ENCODE results near the gene SOAT2. TPM values are rescaled to one million over a fixed set of nuclear protein-coding genes. Genes with fewer than 3 reads are reported as not detected.

The SOAT2 gene, protein sequence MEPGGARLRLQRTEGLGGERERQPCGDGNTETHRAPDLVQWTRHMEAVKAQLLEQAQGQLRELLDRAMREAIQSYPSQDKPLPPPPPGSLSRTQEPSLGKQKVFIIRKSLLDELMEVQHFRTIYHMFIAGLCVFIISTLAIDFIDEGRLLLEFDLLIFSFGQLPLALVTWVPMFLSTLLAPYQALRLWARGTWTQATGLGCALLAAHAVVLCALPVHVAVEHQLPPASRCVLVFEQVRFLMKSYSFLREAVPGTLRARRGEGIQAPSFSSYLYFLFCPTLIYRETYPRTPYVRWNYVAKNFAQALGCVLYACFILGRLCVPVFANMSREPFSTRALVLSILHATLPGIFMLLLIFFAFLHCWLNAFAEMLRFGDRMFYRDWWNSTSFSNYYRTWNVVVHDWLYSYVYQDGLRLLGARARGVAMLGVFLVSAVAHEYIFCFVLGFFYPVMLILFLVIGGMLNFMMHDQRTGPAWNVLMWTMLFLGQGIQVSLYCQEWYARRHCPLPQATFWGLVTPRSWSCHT
- 1 to 10 TPM; 1.1 to 2.6 (median 1.6) TPM for polyA plus RNA-seq (ENCODE audit: insufficient read length in 4 of 4)

DNA sequence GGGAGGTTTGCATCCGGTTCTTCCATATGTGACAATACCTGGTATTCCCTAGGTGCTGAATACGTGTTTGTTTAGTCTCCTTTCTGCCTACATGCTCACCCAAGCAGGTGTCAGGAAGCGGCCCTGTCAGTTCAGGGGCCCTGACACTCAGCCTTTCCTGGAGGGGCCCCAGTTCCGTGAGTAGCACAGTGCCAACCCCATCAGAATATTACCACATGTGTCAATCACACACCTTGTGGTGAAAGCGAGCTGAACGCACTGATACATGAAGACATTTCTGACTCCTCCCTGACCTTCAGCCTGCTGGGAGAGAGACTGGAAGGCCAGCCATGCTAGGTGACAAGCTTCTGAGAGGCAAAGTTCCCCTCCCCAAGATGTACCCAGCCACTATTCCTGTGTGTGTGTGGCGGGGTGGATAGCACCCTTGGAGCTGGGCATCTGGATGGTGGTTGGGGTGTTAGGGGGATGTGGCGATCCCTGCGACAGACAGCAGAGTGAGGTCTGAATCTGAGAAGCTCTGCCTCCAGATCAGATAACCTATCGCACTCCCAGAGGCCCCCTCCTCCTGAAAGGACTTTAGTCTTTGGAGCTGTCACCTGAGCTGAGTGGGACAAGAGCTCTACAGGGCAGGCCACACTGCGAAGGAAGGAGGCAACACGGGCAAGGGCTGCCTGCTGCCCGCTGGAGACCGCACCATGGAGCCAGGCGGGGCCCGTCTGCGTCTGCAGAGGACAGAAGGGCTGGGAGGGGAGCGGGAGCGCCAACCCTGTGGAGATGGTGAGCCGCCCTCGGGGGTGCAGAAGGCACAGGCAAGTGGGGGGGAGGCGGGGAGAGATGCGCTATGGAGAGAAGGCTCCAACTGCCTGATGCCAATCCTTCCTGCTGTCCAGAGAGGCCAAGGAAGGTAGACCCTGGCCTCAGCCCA lies at the start of gene SOAT2:
SOAT2 (plus strand) TSS at position 604 of the 925 bp plus-strand sequence; CDS start at position 696, 92 bp downstream.
- no peak for DNase-seq (ENCODE audit: low read depth in 4 of 4, low spot score in 3 of 4)

DNA sequence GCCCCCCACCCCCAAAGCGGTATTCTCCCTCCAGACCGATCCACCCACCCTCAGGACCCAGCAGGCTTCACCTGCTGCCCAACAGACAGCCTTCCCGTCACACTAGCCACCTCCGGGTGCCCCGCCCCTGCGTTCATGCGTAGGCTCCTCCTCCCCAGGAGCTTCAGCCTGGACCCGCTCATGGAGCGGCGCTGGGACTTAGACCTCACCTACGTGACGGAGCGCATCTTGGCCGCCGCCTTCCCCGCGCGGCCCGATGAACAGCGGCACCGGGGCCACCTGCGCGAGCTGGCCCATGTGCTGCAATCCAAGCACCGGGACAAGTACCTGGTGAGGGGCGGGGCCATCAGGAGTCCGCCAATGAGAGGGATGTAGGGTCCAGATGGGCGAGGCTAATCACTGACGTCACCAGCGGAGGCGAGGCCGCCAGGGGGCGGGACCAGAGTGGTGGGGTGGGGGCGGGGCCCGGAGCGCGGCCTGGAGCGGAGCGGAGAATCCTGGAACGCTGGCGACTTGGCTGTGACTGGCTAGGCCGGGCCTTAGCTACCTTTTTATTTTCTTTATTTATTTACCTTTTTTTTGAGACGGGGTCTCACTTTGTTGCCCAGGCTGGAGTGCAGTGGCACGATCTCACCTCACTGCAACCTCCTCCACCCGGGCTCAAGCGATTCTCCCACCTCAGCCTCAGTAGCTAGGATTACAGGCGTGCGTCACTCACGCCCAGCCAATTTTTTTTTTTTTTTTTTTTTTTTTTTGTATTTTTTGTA lies 49.0 kb upstream of the SOAT2 start:
- peak in 2 of 4 donors; percentile 88 to 91 for DNase-seq (ENCODE audit: low read depth in 4 of 4, low spot score in 3 of 4)

DNA sequence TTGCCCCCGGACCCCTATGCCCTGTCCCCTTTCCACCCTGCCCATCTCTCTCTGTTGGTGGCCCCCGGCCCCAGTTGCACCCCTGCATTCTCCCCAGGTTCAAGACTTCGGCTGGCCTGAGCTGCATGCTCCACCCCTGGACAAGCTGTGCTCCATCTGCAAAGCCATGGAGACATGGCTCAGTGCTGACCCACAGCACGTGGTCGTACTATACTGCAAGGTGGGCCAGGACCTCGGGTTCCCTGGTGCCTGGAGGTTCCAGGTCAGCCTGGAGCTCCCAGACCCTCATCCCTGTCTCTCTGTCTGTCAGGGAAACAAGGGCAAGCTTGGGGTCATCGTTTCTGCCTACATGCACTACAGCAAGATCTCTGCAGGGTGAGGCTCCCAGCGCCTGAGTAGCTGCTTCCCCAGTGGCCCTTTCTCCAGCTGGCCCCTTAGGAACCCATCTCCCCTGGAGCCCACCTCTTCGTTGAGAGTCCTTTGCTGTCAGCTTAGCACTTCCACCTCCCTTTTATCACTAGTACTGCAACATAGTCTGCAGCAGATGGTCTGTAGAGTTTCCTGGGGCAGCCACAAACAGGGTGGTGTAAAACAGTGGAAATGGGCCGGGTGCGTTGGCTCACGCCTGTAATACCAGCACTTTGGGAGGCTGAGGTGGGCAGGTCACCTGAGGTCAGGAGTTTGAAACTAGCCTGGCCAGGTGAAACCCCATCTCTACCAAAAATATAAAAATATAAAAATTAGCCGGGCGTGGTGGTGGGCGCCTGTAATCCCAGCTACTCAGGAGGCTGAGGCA lies 47.6 kb upstream of the SOAT2 start:
- DNase-seq (ENCODE audit: low read depth in 4 of 4, low spot score in 3 of 4) = no peak

DNA sequence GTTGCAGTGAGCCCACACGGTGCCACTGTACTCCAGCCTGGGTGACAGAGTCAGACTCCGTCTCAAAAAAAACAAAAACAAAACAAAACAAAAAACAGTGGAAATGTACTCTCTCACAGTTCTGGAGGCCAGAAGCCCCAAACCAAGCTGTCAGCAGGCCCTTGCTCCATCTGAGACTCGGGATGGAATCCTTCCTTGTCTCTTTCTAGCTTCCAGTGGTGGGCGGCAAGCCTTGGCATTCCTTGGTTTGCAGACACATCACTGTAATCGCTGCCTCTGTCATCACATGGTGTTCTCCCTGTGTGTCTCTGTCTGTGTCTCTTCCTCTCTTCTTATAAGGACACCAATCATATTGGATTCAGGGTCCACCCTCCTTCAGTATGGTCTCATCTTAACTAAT lies 47.0 kb upstream of the SOAT2 start:
- DNase-seq (ENCODE audit: low read depth in 4 of 4, low spot score in 3 of 4) = no peak

DNA sequence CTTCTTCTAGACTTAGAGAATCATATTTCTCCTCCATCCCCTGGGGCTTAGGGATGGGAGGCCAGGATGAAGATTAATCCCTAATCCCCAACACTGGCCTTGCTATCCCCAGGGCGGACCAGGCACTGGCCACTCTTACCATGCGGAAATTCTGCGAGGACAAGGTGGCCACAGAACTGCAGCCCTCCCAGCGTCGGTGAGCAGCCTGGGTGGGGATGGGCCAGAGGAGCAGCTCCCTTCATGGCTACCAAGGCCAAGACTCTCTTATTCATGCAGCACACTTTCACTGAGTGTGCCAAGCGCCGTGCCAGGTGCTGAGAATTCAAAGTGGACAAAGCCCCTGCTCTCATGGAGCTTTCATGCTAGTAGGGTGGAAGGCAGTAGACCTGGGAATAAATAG lies 46.4 kb upstream of the SOAT2 start:
- no peak for DNase-seq (ENCODE audit: low read depth in 4 of 4, low spot score in 3 of 4)

DNA sequence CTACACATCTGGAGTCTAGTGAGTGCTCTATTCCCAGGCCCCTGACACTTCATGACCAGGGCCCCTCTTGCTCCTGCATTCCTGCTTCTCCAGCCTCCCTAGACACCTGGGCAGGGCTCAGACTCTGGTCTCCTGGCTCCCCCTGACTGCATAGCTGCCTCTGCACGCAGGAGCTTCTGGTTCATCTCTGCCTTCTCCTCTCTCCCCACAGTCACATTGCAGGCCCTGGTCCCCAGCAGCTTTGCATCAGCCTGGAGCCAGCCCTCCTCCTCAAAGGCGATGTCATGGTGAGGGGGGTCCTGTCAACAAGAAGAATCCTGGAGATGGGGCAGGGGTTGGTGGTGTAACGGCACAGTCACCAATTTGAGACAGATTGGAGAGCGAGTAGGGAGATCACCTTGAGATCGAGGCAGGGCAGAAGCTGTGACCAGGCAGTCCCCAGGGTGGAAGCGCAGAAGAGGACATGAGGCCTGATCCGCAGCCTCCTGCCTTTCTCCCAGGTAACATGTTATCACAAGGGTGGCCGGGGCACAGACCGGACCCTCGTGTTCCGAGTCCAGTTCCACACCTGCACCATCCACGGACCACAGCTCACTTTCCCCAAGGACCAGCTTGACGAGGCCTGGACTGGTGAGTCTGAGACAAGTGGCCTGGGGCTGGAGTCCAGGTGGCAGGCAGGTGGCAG lies 45.3 kb upstream of the SOAT2 start:
- DNase-seq (ENCODE audit: low read depth in 4 of 4, low spot score in 3 of 4) = no peak

DNA sequence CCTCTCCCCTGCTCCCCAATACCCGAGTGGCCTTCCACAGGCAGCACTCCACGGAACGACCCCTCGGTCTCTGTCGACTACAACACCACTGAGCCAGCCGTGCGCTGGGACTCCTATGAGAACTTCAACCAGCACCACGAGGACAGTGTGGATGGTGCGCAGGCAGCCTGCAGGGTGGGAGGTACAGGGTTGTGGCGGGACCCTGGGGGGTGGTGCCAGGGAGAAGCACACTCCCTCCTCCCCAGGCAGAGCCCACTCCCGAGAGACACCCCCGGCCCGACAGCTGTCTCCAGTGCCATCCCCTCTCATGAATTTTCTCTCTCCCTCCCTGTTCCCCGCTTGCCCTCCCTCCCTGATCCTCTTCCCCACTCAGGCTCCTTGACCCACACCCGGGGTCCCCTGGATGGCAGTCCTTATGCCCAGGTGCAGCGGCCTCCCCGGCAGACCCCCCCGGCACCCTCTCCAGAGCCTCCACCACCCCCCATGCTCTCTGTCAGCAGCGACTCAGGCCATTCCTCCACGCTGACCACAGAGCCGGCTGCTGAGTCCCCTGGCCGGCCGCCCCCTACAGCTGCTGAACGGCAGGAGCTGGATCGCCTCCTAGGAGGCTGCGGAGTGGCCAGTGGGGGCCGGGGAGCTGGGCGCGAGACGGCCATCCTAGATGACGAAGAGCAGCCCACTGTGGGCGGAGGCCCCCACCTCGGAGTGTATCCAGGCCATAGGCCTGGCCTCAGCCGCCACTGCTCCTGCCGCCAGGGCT lies 44.4 kb upstream of the SOAT2 start:
- no peak for DNase-seq (ENCODE audit: low read depth in 4 of 4, low spot score in 3 of 4)

DNA sequence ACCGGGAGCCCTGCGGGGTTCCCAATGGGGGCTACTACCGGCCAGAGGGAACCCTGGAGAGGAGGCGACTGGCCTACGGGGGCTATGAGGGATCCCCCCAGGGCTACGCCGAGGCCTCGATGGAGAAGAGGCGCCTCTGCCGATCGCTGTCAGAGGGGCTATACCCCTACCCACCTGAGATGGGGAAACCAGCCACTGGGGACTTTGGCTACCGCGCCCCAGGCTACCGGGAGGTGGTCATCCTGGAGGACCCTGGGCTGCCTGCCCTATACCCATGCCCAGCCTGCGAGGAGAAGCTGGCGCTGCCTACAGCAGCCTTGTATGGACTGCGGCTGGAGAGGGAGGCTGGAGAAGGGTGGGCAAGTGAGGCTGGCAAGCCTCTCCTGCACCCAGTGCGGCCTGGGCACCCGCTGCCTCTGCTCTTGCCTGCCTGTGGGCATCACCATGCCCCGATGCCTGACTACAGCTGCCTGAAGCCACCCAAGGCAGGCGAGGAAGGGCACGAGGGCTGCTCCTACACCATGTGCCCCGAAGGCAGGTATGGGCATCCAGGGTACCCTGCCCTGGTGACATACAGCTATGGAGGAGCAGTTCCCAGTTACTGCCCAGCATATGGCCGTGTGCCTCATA lies 43.7 kb upstream of the SOAT2 start:
- no peak for DNase-seq (ENCODE audit: low read depth in 4 of 4, low spot score in 3 of 4)

DNA sequence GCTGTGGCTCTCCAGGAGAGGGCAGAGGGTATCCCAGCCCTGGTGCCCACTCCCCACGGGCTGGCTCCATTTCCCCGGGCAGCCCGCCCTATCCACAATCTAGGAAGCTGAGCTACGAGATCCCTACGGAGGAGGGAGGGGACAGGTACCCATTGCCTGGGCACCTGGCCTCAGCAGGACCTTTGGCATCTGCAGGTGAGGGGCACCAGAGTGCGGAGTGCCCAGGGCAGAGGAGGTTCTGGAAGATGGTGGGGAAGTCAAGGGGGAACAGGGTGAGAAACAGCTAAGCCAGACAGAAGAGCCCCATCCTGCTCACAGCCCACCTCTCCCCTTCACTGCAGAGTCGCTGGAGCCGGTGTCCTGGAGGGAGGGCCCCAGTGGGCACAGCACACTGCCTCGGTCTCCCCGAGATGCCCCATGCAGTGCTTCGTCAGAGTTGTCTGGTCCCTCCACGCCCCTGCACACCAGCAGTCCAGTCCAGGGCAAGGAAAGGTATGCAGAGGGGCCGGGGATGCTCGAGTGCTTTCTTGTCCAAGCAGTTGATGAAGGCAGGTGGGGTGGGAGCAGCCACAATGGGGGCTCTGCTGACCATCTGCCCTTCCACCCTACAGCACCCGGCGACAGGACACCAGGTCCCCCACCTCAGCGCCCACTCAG lies 43.1 kb upstream of the SOAT2 start:
- no peak for DNase-seq (ENCODE audit: low read depth in 4 of 4, low spot score in 3 of 4)

DNA sequence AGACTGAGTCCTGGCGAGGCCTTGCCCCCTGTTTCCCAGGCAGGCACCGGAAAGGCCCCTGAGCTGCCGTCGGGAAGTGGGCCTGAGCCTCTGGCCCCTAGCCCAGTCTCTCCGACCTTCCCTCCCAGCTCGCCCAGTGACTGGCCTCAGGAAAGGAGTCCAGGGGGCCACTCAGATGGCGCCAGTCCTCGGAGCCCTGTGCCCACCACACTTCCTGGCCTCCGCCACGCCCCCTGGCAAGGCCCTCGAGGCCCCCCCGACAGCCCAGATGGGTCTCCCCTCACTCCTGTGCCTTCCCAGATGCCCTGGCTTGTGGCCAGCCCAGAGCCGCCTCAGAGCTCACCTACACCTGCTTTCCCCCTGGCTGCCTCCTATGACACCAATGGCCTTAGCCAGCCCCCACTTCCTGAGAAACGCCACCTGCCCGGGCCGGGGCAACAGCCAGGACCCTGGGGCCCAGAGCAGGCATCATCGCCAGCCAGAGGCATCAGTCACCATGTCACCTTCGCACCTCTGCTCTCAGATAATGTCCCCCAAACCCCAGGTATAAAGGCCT lies 42.5 kb upstream of the SOAT2 start:
- no peak for DNase-seq (ENCODE audit: low read depth in 4 of 4, low spot score in 3 of 4)

DNA sequence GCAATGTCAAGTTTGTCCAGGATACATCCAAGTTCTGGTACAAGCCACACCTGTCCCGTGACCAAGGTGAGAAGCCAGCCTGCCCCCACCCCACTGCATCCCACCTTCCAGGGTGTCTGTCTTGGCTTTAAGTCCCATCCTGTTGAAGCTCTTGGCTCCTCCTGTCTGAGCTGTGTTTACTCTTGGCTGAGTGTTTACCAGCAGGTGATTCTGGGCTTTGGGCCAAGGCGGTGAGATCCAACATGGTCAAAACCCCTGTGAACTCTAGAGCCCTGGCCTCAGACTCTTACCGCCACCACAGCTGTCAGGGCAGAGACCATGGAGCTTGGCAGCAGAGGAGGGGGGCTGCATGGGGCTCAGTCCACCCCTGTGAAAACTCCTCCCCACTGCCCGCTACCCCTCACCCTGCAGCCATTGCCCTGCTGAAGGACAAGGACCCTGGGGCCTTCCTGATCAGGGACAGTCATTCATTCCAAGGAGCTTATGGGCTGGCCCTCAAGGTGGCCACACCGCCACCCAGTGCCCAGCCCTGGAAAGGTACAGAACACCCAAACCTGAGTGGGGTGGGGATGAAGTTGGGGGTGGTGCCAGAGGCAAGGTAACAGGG lies 41.8 kb upstream of the SOAT2 start:
- no peak for DNase-seq (ENCODE audit: low read depth in 4 of 4, low spot score in 3 of 4)

DNA sequence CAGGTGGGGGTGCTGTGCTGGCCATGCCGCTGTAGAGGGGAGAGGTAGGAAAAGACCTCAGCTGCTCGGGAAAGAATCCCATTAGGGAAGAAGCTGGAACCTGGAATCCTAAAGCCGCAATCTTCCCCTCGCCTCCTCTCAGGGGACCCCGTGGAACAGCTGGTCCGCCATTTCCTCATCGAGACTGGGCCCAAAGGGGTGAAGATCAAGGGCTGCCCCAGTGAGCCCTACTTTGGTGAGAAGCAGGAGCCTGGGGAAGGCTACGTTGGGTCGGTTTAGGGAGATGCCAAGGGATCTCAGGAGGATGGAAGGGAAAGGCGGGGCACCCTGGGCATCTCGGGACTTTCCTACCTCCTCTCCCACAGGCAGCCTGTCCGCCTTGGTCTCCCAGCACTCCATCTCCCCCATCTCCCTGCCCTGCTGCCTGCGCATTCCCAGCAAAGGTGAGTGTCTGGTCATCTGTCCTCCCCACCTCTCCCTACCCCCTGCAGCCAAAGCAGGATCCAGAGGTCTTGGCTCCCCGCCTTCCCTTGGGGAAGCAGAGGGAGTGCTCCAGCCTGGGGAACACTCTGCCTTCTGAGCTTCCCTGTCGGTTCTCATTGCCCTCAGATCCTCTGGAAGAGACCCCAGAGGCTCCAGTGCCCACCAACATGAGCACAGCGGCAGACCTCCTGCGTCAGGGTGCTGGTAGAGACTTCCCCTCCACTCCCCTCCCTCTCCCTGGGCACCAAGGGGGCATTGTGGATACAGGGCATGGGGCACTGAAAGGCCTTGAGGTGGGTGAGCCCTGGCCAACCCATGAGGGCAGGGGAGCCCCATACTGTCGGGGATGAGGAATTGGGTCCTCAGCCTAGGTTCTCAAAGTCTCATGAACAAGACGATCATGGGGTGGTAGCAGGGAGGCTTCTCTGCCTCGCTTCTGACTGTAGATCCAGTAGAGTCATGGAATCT lies 41.0 kb upstream of the SOAT2 start:
- DNase-seq (ENCODE audit: low read depth in 4 of 4, low spot score in 3 of 4) = no peak

DNA sequence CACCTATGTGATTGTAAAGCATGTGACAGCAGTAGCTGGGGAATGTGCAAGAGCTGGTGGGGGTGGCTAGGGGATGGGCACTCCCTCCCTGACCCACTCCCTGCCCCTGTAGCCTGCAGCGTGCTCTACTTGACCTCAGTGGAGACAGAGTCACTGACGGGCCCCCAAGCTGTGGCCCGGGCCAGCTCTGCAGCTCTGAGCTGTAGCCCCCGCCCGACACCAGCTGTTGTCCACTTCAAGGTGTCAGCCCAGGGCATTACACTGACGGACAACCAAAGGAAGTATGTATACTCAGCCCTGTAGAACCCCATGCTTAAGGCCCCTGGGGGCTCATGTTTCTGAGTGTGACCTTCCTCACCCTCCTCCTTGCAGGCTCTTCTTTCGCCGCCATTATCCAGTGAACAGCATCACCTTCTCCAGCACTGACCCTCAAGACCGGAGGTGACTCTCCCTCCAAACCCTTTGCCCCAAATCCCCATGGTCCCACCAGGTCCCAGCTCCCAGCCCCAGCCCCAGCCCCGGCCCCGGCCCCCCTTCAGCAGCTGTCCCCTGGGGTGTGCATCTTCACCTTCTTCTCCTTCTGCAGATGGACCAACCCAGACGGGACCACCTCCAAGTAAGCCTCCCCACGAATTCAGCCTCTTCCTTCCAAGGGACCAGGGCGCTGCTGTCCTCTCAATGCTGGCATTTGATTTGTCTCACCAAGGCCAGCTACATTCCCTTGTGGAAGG lies 40.1 kb upstream of the SOAT2 start:
- DNase-seq (ENCODE audit: low read depth in 4 of 4, low spot score in 3 of 4) = no peak

DNA sequence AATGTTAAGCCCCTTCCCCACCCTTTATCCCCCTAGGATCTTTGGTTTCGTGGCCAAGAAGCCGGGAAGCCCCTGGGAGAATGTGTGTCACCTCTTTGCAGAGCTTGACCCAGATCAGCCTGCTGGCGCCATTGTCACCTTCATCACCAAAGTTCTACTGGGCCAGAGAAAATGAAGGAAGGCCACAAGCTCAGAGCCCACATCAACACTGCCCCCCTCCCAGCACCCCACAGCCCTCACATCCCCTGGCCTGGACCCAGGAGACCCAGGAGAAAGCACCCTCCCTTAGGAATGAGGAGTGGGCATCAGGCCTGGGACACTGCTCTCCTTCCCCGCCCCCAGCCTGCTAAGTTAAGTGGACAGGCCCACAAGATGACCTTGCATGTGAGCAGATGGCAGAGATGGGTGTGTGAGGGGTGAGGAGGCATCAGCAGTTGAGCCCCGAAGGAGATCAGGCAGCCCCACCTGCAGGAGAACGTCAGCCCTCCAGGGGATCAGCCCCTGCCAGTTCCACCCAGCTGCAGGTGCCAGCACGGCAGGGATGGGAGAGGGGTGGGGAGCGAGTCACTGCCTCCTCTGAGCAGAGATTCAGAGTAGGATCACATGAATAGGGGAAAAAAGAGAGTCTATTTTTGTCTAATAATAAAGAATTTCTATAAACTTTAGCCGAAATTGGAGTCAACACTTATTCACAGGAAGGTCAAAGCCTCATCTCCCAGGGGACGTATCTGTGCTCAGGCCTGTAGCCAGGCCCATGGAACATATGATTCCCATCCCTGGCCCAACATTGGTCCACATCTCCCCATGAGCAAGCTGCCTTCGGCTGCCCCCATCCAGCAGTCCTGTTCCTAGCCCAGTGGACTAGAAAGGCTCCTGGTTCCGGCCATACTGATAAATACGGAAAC lies 39.3 kb upstream of the SOAT2 start:
- no peak for DNase-seq (ENCODE audit: low read depth in 4 of 4, low spot score in 3 of 4)
